Prostate gland (tissue), 2 donors: ENCODE measurements around the gene CRYGD.

Experiments used
- POLR2A ChIP-seq: fragments of 450-650 bp; IDR thresholded peaks from one replicate; pipeline ENCODE4 v1.6.1; 2016; ENCODE audit warnings: antibody characterized with exemption, mild to moderate bottlenecking
- POLR2AphosphoS5 ChIP-seq: sonication (generic); formaldehyde crosslinking; IDR thresholded peaks from one replicate; pipeline ENCODE4 v1.6.1; 2017; ENCODE audit warnings: antibody characterized with exemption
- TF ChIP-seq, protein P1 (sequence below), 4 experiments: fragments of 200-600 bp in 2 of 4; fragments of 450-650 bp in 2 of 4; sonication (generic) in 2 of 4; IDR thresholded peaks; 1 replicate in 3 of 4; 2 replicates in 1 of 4; pipeline ENCODE4 v1.5.1; 2016 to 2019; ENCODE audit warnings: antibody characterized with exemption in 4 of 4, mild to moderate bottlenecking in 2 of 4, moderate library complexity in 2 of 4

DNA sequence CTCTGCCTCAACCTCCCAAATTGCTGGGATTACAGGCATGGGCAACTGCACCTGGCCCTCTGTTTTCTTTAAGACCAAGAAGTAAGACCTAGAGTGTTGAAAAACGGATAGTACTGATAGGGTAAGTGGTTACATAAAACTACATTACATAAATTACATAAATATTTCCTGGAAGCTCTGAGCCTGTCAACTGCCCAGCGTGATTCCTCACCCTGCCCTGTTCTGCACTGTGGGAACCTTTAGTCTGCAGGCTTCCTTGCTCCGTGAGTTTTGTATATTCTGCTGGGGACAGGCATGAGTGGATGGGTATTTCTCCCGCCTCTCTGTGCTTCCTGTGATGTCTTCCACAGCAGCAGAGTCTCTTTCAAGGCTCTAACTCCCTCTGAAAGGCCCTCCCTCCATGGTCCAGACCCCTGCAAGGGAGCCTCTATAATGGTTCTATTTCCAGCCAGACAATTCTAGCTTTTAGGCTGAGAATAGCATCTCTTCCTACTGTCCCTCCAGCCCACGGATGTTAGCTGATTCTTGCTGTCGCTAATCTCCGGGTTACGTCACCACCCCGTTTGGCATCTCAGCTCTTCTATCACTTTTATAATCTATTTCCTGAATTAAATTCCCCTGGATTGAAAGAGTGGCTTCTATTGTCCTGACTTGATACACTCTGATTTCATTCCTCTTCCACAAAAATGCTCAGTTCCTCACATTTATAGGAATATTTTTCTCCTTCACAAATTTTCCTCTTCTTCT is 49.5 kb downstream of the CRYGD start:
- TF ChIP-seq, protein P1, sequence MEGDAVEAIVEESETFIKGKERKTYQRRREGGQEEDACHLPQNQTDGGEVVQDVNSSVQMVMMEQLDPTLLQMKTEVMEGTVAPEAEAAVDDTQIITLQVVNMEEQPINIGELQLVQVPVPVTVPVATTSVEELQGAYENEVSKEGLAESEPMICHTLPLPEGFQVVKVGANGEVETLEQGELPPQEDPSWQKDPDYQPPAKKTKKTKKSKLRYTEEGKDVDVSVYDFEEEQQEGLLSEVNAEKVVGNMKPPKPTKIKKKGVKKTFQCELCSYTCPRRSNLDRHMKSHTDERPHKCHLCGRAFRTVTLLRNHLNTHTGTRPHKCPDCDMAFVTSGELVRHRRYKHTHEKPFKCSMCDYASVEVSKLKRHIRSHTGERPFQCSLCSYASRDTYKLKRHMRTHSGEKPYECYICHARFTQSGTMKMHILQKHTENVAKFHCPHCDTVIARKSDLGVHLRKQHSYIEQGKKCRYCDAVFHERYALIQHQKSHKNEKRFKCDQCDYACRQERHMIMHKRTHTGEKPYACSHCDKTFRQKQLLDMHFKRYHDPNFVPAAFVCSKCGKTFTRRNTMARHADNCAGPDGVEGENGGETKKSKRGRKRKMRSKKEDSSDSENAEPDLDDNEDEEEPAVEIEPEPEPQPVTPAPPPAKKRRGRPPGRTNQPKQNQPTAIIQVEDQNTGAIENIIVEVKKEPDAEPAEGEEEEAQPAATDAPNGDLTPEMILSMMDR (IDR thresholded peaks at IDR 0.05), result no peak
- no peak for TF ChIP-seq POLR2A
- no peak for TF ChIP-seq POLR2AphosphoS5
